ENCODE measurements around the gene ELN. TPM values are rescaled to one million over a fixed set of nuclear protein-coding genes. Genes with fewer than 3 reads are reported as not detected.

ELN gene
- total and polyA plus RNA-seq, 2 donors (not counting 3 experiments of a cell fraction or from before 2014, with no cell fraction given) = 1.7 to 2.6 TPM

- peak; percentile 55 for FAIRE-seq
- no peak overlapping the region for H3K27ac ChIP-seq (ENCODE audit: insufficient read depth, low read depth, low read length)
- intact Hi-C loops (cut with micrococcal nuclease) (loop anchor here (5.0 kb wide), 2 partner anchors 142 to 217 kb away; no protein-coding TSS in a partner anchor), dilution Hi-C loops (cut with MboI; ENCODE audit: extremely low pct_ligation_motif_present, low sequenced_read_pairs) (no loop called here)
- no peaks in the 10 kb centered on the region for H3K36me3 ChIP-seq (ENCODE audit: control insufficient read depth in 2 of 2, extremely low read depth in 1 of 2, insufficient read depth in 2 of 2, low read length in 2 of 2)
- no peak overlapping the region for H3K4me3 ChIP-seq (replicated peaks in 1 of 3; ENCODE audit: insufficient read depth in 1 of 3, low read depth in 1 of 3, low read length in 3 of 3)
- no TSS peak for BruUV-seq (replicated peaks)
- POLR2A ChIA-PET = interaction anchor here (0.5 kb wide), 1 partner anchor 100 kb away, joined by 3 read pairs; no protein-coding TSS in a partner anchor
- CTCF ChIA-PET = interaction anchor here (0.6 to 1.7 kb wide), 9 partner anchors 9 to 166 kb away, joined by 3 to 8 read pairs (median 5); no protein-coding TSS in a partner anchor
- H2AFZ ChIP-seq (ENCODE audit: low read depth, low read length) = no peak overlapping the region
- H3K9ac ChIP-seq (replicated peaks; ENCODE audit: extremely low read depth, insufficient read depth, low read length) = no peak overlapping the region
- DNase-seq (ENCODE audit: low read depth, low spot score) = peak; percentile 52
- no peaks in the 10 kb centered on the region for H4K20me1 ChIP-seq (replicated peaks; ENCODE audit: control insufficient read depth, extremely low read depth, insufficient read depth, low read length)
- peaks cover 3% of the 10 kb centered on the region for H3K4me1 ChIP-seq (ENCODE audit: control insufficient read depth, extremely low read depth, insufficient read depth, low read length)
- peaks cover 11 to 17% of the 10 kb centered on the region in 2 experiments for H3K27me3 ChIP-seq (ENCODE audit: control insufficient read depth in 2 of 2, insufficient read depth in 2 of 2, low read length in 2 of 2)
- no peak for TF ChIP-seq POLR2AphosphoS5 (IDR thresholded peaks at IDR 0.05; ENCODE audit: insufficient read depth, low read depth, low read length)
- TF ChIP-seq EZH2 (IDR thresholded peaks at IDR 0.05; ENCODE audit: borderline replicate concordance, low read depth, low read length, severe bottlenecking) = peak; percentile 43
- no peak overlapping the region for H3K4me2 ChIP-seq (ENCODE audit: insufficient read depth, low read length)
- no peaks in the 10 kb centered on the region for H3K9me3 ChIP-seq (replicated peaks; ENCODE audit: control insufficient read depth, insufficient read depth, low read length)
- H3K9me1 ChIP-seq (replicated peaks; ENCODE audit: control insufficient read depth, extremely low read depth, insufficient read depth, low read length) = no peaks in the 10 kb centered on the region
- no peaks in the 10 kb centered on the region for H3K79me2 ChIP-seq (ENCODE audit: control insufficient read depth, insufficient read depth, low read length)
Measured at GRCh38 chr7:74029089-74029785, 1.3 kb downstream of the ELN start.

GRCh38 chr7:74029991-74030415, 2.0 kb downstream of the ELN start:
- Histone ChIP-seq H3K4me2 (ENCODE audit: insufficient read depth, low read length) (no peak overlapping the region), H3K4me1 (ENCODE audit: control insufficient read depth, extremely low read depth, insufficient read depth, low read length) (peaks cover 3% of the 10 kb centered on the region), H3K27ac (ENCODE audit: insufficient read depth, low read depth, low read length) (no peak overlapping the region), H3K9me3 (replicated peaks; ENCODE audit: control insufficient read depth, insufficient read depth, low read length) (no peaks in the 10 kb centered on the region), H4K20me1 (replicated peaks; ENCODE audit: control insufficient read depth, extremely low read depth, insufficient read depth, low read length) (no peaks in the 10 kb centered on the region), H3K27me3 (ENCODE audit: control insufficient read depth in 2 of 2, insufficient read depth in 2 of 2, low read length in 2 of 2) (peaks cover 11 to 17% of the 10 kb centered on the region in 2 experiments), H3K4me3 (replicated peaks in 1 of 3; ENCODE audit: insufficient read depth in 1 of 3, low read depth in 1 of 3, low read length in 3 of 3) (no peak overlapping the region), H3K9ac (replicated peaks; ENCODE audit: extremely low read depth, insufficient read depth, low read length) (no peak overlapping the region), H2AFZ (ENCODE audit: low read depth, low read length) (no peak overlapping the region), H3K79me2 (ENCODE audit: control insufficient read depth, insufficient read depth, low read length) (no peaks in the 10 kb centered on the region), H3K9me1 (replicated peaks; ENCODE audit: control insufficient read depth, extremely low read depth, insufficient read depth, low read length) (no peaks in the 10 kb centered on the region), H3K36me3 (ENCODE audit: control insufficient read depth in 2 of 2, extremely low read depth in 1 of 2, insufficient read depth in 2 of 2, low read length in 2 of 2) (no peaks in the 10 kb centered on the region)
- intact Hi-C loops (cut with micrococcal nuclease) (loop anchor here (5.0 kb wide), 2 partner anchors 143 to 218 kb away; no protein-coding TSS in a partner anchor), dilution Hi-C loops (cut with MboI; ENCODE audit: extremely low pct_ligation_motif_present, low sequenced_read_pairs) (no loop called here)
- TF ChIP-seq POLR2A (IDR thresholded peaks at IDR 0.05; ENCODE audit: low read depth, low read length) (no peak), FOS (IDR thresholded peaks at IDR 0.05; ENCODE audit: borderline replicate concordance, insufficient read depth, low read length) (no peak), JUN (IDR thresholded peaks at IDR 0.05; ENCODE audit: borderline replicate concordance, insufficient read depth, insufficient read length, low read depth) (no peak), MYC (IDR thresholded peaks at IDR 0.05; ENCODE audit: low read depth, low read length) (no peak), EZH2 (IDR thresholded peaks at IDR 0.05; ENCODE audit: borderline replicate concordance, low read depth, low read length, severe bottlenecking) (no peak), POLR2AphosphoS5 (IDR thresholded peaks at IDR 0.05; ENCODE audit: insufficient read depth, low read depth, low read length) (no peak), CTCF (IDR thresholded peaks at IDR 0.05; ENCODE audit: extremely low read depth in 1 of 2, insufficient read depth in 1 of 2, low read depth in 1 of 2, low read length in 2 of 2) (no peak)
- TF ChIP-seq, protein P1, sequence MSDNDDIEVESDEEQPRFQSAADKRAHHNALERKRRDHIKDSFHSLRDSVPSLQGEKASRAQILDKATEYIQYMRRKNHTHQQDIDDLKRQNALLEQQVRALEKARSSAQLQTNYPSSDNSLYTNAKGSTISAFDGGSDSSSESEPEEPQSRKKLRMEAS (IDR thresholded peaks at IDR 0.05; ENCODE audit: insufficient read depth, insufficient read length) = no peak
- ChIA-PET POLR2A (no interaction called here), CTCF (interaction anchor here (0.6 to 1.7 kb wide), 7 partner anchors 8 to 167 kb away, joined by 3 to 7 read pairs (median 5); no protein-coding TSS in a partner anchor)
- FAIRE-seq (peak; percentile 66), DNase-seq (ENCODE audit: low read depth, low spot score) (no peak)
- BruUV-seq (replicated peaks) = no TSS peak

Measured in endothelial cell of umbilical vein (primary cell).